ENCODE measurements around the gene IL20. TPM values are rescaled to one million over a fixed set of nuclear protein-coding genes. Genes with fewer than 3 reads are reported as not detected.

Gene IL20
- total and polyA plus RNA-seq, 9 donors = not detected

DNA sequence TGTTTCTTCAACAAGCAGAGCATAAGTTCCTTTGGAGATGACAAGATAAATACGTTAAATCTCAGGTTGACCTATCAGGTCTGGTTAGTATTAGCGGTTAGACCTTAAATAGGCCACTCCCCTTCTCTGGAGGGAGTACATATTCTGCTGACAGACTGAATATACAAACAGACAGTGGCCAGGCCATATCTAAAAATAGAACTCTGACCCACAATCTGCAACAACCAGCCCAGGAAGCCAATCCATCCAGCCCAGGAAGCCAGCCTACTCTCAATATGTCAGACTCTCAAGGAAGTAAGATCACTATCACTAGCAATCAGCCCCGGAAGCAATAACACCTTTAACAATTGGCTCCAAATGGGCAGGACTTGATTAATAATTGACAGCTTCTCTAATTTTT is 6.7 kb downstream of the IL20 start:
- Histone ChIP-seq H3K4me3 (ENCODE audit: low read length) (no peak overlapping the region), H3K27ac (ENCODE audit: low read length) (no peak overlapping the region), H3K36me3 (ENCODE audit: control insufficient read depth, insufficient read depth, low read length) (no peaks in the 10 kb centered on the region), H3K27me3 (ENCODE audit: control insufficient read depth, insufficient read depth, low read length) (peaks cover 4% of the 10 kb centered on the region), H3K9me3 (replicated peaks; ENCODE audit: control insufficient read depth, low read depth, low read length) (no peaks in the 10 kb centered on the region), H3K4me1 (ENCODE audit: control insufficient read depth, insufficient read depth, low read length) (no peaks in the 10 kb centered on the region)
- DNase-seq = no peak
- WGBS (ENCODE audit: insufficient coverage) = 100% methylated on average over 1 of the region's 3 CpGs

DNA sequence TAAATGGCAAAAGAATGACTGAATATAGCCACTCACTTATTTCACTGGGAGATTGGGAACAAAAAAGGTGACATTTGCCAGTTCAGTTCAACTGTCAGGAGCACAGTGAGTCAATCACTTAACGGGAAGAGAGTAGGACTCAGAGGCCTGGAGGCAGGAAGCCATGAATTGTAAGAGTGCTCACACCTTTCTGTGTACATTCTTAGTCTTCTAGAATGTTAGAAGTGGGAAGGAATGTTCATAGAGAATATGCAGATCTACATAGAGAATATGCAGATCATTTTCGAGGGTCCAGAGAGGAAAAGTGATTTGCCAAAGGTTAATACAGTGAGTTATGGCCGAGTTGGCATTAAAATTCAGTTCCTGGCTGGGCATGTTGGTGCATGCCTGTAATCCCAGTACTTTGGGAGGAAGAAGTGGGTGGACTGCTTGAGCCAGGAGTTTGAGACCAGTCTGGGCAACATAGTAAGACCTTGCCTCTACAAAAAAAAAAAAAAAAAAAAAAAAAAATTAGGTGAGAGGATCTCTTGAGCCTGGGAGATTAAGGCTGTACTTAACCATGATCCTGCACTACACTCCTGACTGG is 8.3 kb downstream of the IL20 start:
- H3K4me3 ChIP-seq (ENCODE audit: low read length) = no peak overlapping the region
- no peaks in the 10 kb centered on the region for H3K4me1 ChIP-seq (ENCODE audit: control insufficient read depth, insufficient read depth, low read length)
- H3K36me3 ChIP-seq (ENCODE audit: control insufficient read depth, insufficient read depth, low read length) = no peaks in the 10 kb centered on the region
- peaks cover 6% of the 10 kb centered on the region for H3K9me3 ChIP-seq (replicated peaks; ENCODE audit: control insufficient read depth, low read depth, low read length)
- H3K27ac ChIP-seq (ENCODE audit: low read length) = no peak overlapping the region
- no peaks in the 10 kb centered on the region for H3K27me3 ChIP-seq (ENCODE audit: control insufficient read depth, insufficient read depth, low read length)
- WGBS (ENCODE audit: insufficient coverage) = 79% methylated on average over 3 of the region's 3 CpGs
- DNase-seq = no peak

- H3K36me3 ChIP-seq (ENCODE audit: control insufficient read depth, insufficient read depth, low read length) = no peaks in the 10 kb centered on the region
- H3K27ac ChIP-seq (ENCODE audit: low read length) = no peak overlapping the region
- no peaks in the 10 kb centered on the region for H3K27me3 ChIP-seq (ENCODE audit: control insufficient read depth, insufficient read depth, low read length)
- no CpG with 5 or more reads among the region's 3 CpGs for WGBS (ENCODE audit: insufficient coverage)
- DNase-seq = no peak
- H3K4me1 ChIP-seq (ENCODE audit: control insufficient read depth, insufficient read depth, low read length) = no peaks in the 10 kb centered on the region
- H3K9me3 ChIP-seq (replicated peaks; ENCODE audit: control insufficient read depth, low read depth, low read length) = peaks cover 6% of the 10 kb centered on the region
- H3K4me3 ChIP-seq (ENCODE audit: low read length) = no peak overlapping the region
These were observed 10.4 kb downstream of the IL20 start for GRCh38 chr1:206875752-206876377.

DNA sequence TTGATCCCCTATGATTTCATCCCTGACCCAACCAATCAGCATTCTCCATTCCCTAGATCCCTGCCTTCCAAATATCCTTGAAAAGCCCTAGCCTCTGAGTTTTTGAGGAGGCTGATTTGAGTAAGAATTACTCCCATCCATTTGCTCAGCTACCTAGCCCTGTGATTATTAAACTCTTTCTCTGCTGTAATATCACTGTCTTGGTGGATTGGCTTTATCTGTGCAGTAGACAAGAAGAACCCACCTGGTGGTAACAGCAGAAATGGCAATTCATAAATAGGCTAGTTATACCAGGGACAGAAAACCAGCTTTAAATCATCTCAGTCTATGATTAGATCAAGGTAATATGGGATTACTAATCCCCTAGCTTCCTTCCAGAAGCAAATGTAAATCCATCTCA is 13.0 kb downstream of the IL20 start:
- DNase-seq = no peak
- H3K4me3 ChIP-seq (ENCODE audit: low read length) = no peak overlapping the region

DNA sequence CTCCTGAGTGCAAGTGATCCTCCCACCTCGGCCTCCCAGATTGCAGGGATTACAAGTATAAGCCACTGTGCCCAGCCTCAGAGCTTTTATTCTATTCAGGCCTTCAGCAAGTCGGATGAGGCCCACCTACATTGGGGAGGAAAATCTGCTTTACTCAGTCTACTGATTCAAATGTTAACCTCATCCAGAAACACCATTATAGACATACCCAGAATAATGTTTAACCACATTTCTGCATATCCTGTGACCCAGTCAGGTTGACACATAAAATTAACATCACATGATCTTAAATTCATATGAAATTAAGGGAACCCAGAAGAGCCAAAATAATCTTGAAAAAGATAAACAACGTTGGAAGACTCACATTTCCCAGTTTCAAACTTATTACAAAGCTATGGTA is 14.9 kb downstream of the IL20 start:
- peaks cover 6% of the 10 kb centered on the region for H3K9me3 ChIP-seq (replicated peaks; ENCODE audit: control insufficient read depth, low read depth, low read length)
- 86% methylated on average over 2 of the region's 3 CpGs for WGBS (ENCODE audit: insufficient coverage)
- H3K4me1 ChIP-seq (ENCODE audit: control insufficient read depth, insufficient read depth, low read length) = no peaks in the 10 kb centered on the region
- H3K36me3 ChIP-seq (ENCODE audit: control insufficient read depth, insufficient read depth, low read length) = no peaks in the 10 kb centered on the region
- DNase-seq = no peak
- H3K27ac ChIP-seq (ENCODE audit: low read length) = no peak overlapping the region
- no peak overlapping the region for H3K4me3 ChIP-seq (ENCODE audit: low read length)
- no peaks in the 10 kb centered on the region for H3K27me3 ChIP-seq (ENCODE audit: control insufficient read depth, insufficient read depth, low read length)

More for the DNA sequence above, 13.0 kb downstream of the IL20 start:
- Histone ChIP-seq H3K27ac (ENCODE audit: low read length) (no peak overlapping the region), H3K36me3 (ENCODE audit: control insufficient read depth, insufficient read depth, low read length) (no peaks in the 10 kb centered on the region), H3K27me3 (ENCODE audit: control insufficient read depth, insufficient read depth, low read length) (no peaks in the 10 kb centered on the region), H3K9me3 (replicated peaks; ENCODE audit: control insufficient read depth, low read depth, low read length) (peaks cover 6% of the 10 kb centered on the region), H3K4me1 (ENCODE audit: control insufficient read depth, insufficient read depth, low read length) (no peaks in the 10 kb centered on the region)

DNA sequence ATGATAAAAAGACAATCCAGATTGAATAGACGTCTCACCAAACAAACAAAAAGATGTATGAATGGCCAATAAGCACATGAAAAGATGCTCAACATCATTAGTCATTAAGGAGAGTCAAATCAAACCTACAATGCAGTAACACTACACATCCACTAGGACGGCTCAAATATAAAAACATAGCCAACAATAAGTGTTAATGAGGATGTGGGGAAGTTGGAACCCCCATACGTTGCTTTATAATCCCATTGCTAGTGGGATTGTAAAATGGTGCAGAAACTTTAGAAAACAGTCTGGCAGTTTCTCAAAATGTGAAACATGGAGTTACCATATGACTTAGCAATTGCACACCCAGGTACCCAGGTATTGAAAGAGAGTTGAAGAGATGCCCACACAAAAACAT is 17.1 kb downstream of the IL20 start:
- Histone ChIP-seq H3K4me1 (ENCODE audit: control insufficient read depth, insufficient read depth, low read length) (no peaks in the 10 kb centered on the region), H3K36me3 (ENCODE audit: control insufficient read depth, insufficient read depth, low read length) (no peaks in the 10 kb centered on the region), H3K27ac (ENCODE audit: low read length) (no peak overlapping the region), H3K4me3 (ENCODE audit: low read length) (no peak overlapping the region), H3K27me3 (ENCODE audit: control insufficient read depth, insufficient read depth, low read length) (peaks cover 2% of the 10 kb centered on the region), H3K9me3 (replicated peaks; ENCODE audit: control insufficient read depth, low read depth, low read length) (peaks cover 6% of the 10 kb centered on the region)
- no CpG with 5 or more reads among the region's 3 CpGs for WGBS (ENCODE audit: insufficient coverage)
- no peak for DNase-seq

DNA sequence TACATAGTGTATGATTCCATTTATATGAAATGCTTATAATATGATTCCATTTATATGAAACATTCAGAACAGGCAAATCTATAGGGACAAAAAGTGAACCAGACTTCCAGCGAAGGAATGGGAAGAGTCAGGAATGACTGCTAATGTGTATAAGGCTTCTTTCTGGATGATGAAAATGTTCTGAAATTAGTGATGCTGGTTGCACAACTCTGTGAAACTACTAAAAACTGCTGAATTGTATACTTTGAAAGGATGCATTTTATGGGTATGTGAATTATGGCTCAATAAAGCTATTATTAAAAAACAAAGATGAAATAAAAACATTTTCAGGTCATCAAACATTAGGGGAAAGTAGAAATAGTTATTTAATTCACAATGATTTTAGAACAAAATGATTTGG is 17.7 kb downstream of the IL20 start:
- no CpG with 5 or more reads among the region's 1 CpG for WGBS (ENCODE audit: insufficient coverage)
- H3K27ac ChIP-seq (ENCODE audit: low read length) = no peak overlapping the region
- H3K36me3 ChIP-seq (ENCODE audit: control insufficient read depth, insufficient read depth, low read length) = no peaks in the 10 kb centered on the region
- peaks cover 2% of the 10 kb centered on the region for H3K27me3 ChIP-seq (ENCODE audit: control insufficient read depth, insufficient read depth, low read length)
- DNase-seq = no peak
- peaks cover 6% of the 10 kb centered on the region for H3K9me3 ChIP-seq (replicated peaks; ENCODE audit: control insufficient read depth, low read depth, low read length)
- H3K4me3 ChIP-seq (ENCODE audit: low read length) = no peak overlapping the region
- no peaks in the 10 kb centered on the region for H3K4me1 ChIP-seq (ENCODE audit: control insufficient read depth, insufficient read depth, low read length)

- Histone ChIP-seq H3K4me1 (ENCODE audit: control insufficient read depth, insufficient read depth, low read length) (no peaks in the 10 kb centered on the region), H3K9me3 (replicated peaks; ENCODE audit: control insufficient read depth, low read depth, low read length) (no peaks in the 10 kb centered on the region), H3K4me3 (ENCODE audit: low read length) (no peak overlapping the region), H3K27me3 (ENCODE audit: control insufficient read depth, insufficient read depth, low read length) (peaks cover 2% of the 10 kb centered on the region), H3K27ac (ENCODE audit: low read length) (no peak overlapping the region), H3K36me3 (ENCODE audit: control insufficient read depth, insufficient read depth, low read length) (no peaks in the 10 kb centered on the region)
- no CpG with 5 or more reads among the region's 2 CpGs for WGBS (ENCODE audit: insufficient coverage)
- no peak for DNase-seq
These were observed 18.5 kb downstream of the IL20 start for GRCh38 chr1:206883876-206884275.

- H3K36me3 ChIP-seq (ENCODE audit: control insufficient read depth, insufficient read depth, low read length) = no peaks in the 10 kb centered on the region
- H3K27ac ChIP-seq (ENCODE audit: low read length) = no peak overlapping the region
- H3K4me3 ChIP-seq (ENCODE audit: low read length) = no peak overlapping the region
- H3K27me3 ChIP-seq (ENCODE audit: control insufficient read depth, insufficient read depth, low read length) = peaks cover 2% of the 10 kb centered on the region
- WGBS (ENCODE audit: insufficient coverage) = no CpG with 5 or more reads among the region's 3 CpGs
- DNase-seq = no peak
- no peaks in the 10 kb centered on the region for H3K9me3 ChIP-seq (replicated peaks; ENCODE audit: control insufficient read depth, low read depth, low read length)
- H3K4me1 ChIP-seq (ENCODE audit: control insufficient read depth, insufficient read depth, low read length) = no peaks in the 10 kb centered on the region
These were observed 20.1 kb downstream of the IL20 start for GRCh38 chr1:206885341-206886060.

DNA sequence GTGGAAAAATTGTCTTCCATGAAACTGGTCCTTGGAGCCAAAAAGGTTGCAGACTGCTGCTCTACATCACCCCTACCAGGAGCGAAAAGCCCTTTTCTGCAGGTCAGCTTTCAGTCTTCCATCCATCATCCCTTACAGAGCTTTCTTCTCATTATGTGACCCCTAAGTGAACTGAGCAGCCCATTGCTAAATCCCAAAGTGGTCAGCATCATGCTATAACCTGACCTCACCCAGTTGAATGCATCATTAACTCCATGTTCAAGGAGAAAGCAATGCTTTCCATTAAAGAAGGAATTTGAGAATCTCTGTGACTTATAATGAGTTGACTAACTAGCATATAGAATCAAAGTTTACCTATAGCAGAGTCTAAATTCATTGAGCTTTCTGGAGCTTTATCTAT is 21.4 kb downstream of the IL20 start:
- Histone ChIP-seq H3K27me3 (ENCODE audit: control insufficient read depth, insufficient read depth, low read length) (peaks cover 6% of the 10 kb centered on the region), H3K4me3 (ENCODE audit: low read length) (no peak overlapping the region), H3K27ac (ENCODE audit: low read length) (no peak overlapping the region), H3K9me3 (replicated peaks; ENCODE audit: control insufficient read depth, low read depth, low read length) (no peaks in the 10 kb centered on the region), H3K4me1 (ENCODE audit: control insufficient read depth, insufficient read depth, low read length) (no peaks in the 10 kb centered on the region), H3K36me3 (ENCODE audit: control insufficient read depth, insufficient read depth, low read length) (no peaks in the 10 kb centered on the region)
- WGBS (ENCODE audit: insufficient coverage) = no CpG with 5 or more reads among the region's 1 CpG
- DNase-seq = no peak

Data from muscle of leg (tissue), 11 donors.